Astrocyte of the cerebellum (primary cell): ENCODE results near the gene MRGPRG.

Source experiments
- DNase-seq: peaks from one replicate; pipeline ENCODE4 v3.0.0-alpha.2; 2011; ENCODE audit warnings: low read depth
- H3K4me3 ChIP-seq: 2 replicates; pipeline ENCODE4 v1.5.1; 2011; ENCODE audit warnings: mild to moderate bottlenecking, low read depth, low read length, moderate library complexity
- in situ Hi-C: cut with HindIII; loops from 2 replicates; pipeline ENCODE4 v1.10.0; 2017; ENCODE audit warnings: low sequenced_read_pairs
- TF ChIP-seq, protein P1 (sequence below): IDR thresholded peaks from 2 replicates; pipeline ENCODE4 v1.5.1; 2012; ENCODE audit warnings: low read length, low read depth, moderate library complexity, mild to moderate bottlenecking; ENCODE audit errors: missing control alignments

MRGPRG gene

DNA sequence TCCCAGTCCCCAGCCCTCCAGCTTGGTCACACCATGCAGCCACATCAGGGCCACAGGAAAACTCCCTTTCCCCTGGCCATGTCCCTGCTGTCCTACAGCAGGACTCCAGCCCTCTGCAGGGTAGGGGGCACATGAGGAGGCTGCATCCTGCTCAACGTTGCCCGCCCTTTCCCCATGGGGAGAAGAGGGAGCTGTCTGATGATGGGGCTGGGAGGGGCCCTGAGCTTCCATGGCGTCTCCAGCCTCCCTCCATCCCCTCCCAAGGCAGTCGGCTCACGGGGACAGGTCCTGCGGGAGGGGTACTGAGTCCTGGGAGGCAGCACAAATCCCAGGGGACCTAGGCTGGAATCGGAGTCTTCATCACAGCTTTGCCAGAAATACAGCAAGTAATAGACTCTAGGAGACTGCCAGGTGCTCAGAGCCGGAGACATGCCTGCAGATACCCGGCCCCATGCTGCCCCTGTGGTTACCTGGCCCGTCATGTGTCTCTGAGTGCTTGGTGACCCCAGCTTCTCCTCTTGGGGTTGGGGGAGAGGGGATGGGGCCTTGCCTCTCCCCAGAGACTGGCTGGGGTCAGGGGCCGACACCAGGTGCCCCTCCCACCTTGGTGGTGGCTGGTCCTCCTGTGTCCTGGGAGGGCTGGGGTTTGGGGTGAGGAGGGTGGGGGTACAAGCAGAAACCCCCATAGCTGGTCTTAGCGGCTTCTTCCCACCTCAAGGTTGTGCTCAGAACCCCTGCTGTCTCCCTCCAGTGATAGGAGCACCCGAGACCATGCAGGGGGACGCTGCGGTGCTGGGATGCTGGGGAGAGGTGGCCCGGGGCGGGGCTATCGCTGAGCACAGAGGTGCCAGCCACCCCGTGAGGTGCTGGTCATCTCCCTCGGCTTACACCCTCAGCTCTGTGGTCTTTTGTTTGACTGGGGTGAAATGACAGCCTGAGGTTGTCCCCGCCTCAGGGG lies 11.3 kb upstream of the MRGPRG start:
- in situ Hi-C loops = no loop called here
- no peak overlapping the region for H3K4me3 ChIP-seq
- no peak for DNase-seq
- TF ChIP-seq, protein P1, sequence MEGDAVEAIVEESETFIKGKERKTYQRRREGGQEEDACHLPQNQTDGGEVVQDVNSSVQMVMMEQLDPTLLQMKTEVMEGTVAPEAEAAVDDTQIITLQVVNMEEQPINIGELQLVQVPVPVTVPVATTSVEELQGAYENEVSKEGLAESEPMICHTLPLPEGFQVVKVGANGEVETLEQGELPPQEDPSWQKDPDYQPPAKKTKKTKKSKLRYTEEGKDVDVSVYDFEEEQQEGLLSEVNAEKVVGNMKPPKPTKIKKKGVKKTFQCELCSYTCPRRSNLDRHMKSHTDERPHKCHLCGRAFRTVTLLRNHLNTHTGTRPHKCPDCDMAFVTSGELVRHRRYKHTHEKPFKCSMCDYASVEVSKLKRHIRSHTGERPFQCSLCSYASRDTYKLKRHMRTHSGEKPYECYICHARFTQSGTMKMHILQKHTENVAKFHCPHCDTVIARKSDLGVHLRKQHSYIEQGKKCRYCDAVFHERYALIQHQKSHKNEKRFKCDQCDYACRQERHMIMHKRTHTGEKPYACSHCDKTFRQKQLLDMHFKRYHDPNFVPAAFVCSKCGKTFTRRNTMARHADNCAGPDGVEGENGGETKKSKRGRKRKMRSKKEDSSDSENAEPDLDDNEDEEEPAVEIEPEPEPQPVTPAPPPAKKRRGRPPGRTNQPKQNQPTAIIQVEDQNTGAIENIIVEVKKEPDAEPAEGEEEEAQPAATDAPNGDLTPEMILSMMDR = no peak

DNA sequence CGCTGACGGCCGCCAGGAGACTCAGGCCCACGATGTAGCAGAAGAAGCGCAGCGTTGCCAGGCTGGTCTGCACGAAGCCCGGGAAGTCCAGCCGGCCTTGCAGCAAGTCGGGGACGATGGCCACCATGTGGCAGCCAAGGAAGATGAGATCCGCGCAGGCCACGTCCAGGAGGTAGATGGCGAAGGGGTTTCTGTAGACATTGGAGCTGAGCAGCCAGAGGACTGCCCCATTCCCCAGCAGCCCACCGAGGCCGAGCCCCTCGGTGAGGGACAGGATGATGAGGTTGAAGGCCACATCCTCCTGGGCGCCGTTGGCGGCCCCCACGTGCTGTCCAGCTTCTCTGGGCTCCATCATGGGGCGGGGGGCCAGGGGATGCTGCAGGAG lies 9.8 kb upstream of the MRGPRG start:
- in situ Hi-C loops = no loop called here
- DNase-seq = no peak
- TF ChIP-seq, protein P1 = no peak
- H3K4me3 ChIP-seq = no peak overlapping the region

DNA sequence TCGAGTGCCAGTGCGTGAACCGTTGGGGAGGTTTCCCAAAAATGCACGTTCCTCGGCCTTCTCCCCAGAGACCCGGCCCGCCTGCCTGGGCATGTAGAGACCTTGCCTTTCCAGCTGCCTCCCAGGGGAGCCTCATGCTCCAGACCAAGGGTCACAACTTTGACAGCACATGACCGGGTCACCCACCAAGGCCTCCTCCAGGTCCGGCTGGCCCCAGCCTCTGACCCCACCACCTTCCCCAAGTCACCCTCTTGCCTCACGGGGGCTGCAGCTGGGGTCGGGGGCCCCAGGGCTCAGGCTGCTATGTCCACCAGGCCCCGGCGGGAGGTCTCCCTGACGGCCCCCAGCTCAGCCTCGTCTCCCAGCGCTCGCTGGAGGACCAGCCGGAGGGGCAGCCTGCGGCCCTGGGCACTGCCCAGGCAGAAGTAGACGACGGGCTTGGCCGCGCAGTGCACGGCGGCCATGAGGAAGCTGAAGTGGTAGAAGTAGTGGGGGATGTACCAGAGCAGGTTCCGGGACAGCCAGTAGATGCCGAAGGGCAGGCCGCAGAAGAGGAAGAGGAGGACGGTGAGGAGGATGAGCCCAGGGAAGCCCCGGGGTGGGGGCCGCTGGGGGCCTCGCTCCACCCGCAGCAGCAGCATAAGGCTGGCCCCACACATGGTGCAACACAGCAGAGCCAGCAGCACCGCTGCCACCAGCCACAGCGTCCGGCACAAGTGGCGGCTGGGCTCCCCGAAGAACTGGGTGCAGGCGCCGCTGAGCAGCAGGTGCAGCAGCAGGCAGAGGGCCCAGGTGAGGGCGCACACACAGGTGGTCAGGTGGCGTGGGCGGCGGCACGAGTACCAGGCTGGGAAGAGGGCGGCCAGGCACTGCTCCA lies 9.2 kb upstream of the MRGPRG start:
- TF ChIP-seq, protein P1 = no peak
- in situ Hi-C loops = no loop called here
- H3K4me3 ChIP-seq = no peak overlapping the region
- no peak for DNase-seq

DNA sequence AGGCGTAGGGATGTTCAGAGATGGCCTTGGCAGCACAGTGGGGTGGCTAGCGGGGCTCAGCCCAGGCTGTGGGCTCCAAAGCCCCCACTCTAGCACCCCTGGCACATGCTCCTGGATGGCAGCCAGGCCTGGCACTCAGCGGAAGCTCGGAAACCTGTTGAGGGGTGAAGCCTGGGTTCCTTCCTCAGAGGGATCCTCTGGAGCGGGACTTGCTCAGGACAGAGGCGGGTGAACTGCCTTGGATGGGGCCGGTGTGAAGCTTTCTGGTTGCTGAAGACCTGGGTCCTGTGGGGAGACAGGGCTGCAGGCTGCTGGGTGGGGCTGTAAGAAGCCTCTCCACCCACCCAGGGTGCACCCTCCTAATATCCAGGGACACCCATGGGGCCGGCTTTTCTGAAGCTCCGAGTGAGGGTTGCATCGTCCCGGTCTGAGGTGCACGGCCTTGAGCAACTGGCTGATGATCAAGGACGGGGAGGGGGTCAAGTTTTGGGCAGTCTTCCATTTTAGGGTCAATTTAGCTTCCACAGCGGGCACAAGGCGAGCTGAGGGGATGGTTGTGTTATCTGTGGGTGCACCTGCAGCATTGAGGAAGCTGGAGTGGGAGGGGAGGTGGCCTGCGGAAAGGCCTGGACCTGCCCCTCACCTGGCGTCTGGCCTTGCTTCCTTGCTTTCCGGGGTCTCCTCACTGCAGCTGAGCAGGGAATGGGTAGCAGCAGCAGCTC lies 8.4 kb upstream of the MRGPRG start:
- in situ Hi-C loops = no loop called here
- no peak for DNase-seq
- H3K4me3 ChIP-seq = no peak overlapping the region
- TF ChIP-seq, protein P1 = no peak

DNA sequence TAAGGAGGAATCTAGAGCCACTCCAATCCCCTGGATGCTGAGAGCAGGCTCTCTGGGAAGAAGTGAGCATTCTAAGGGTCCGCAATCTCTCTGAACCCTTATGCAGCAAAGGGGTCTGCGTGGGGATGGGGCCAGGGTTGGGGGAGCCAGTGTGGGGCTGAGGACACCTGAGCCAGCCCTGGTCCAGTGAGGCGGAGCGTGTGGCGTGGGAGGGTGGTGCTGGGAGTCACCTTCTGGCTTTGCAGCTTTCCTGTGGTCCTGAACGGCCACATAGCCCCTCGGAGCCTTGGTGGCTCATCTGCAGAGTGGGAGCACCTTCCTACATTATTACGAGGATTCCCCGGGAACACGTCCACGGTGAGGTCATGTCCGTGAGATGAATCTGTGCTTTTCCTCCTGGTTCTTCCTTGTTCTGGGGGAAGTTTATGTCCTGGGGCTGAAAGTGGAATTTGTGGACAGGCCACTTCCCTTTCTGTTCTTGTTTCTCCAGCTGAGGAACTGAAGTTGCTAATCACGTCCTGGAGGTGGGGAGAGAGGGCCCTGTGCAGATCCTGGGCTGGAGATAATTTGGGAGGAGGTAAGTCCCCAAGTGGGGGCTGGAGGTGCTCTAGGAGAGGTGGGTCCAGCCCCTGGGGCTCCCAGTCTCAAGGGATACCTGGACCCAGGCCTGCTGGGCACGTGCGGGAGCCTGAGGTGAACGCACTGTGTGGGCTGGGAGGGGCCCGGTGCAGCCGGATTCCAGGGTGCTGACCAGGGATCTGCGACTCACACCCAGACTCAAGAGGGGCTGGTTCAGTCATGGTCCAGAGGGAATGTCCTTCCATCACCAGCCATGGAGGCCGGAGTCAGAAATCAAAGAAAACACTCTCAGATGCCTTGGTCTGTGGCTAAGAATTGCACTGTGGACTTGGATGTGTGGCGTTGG lies 7.5 kb upstream of the MRGPRG start:
- in situ Hi-C loops = no loop called here
- no peak for DNase-seq
- TF ChIP-seq, protein P1 = no peak
- no peak overlapping the region for H3K4me3 ChIP-seq
